ENCODE results near the gene SUMO4.
"Not testable (repeated sequence)": the region's sequence is repeated elsewhere in the genome, so short reads cannot be mapped to it uniquely, and the experiment has no call there.

GRCh38 chr6:149444360-149445094 lies 44.5 kb downstream of the SUMO4 start:
- TF ChIP-seq EZH2, EZH2phosphoT487 (IDR thresholded peaks at IDR 0.05): not testable (repeated sequence)
- TF ChIP-seq, protein P1, sequence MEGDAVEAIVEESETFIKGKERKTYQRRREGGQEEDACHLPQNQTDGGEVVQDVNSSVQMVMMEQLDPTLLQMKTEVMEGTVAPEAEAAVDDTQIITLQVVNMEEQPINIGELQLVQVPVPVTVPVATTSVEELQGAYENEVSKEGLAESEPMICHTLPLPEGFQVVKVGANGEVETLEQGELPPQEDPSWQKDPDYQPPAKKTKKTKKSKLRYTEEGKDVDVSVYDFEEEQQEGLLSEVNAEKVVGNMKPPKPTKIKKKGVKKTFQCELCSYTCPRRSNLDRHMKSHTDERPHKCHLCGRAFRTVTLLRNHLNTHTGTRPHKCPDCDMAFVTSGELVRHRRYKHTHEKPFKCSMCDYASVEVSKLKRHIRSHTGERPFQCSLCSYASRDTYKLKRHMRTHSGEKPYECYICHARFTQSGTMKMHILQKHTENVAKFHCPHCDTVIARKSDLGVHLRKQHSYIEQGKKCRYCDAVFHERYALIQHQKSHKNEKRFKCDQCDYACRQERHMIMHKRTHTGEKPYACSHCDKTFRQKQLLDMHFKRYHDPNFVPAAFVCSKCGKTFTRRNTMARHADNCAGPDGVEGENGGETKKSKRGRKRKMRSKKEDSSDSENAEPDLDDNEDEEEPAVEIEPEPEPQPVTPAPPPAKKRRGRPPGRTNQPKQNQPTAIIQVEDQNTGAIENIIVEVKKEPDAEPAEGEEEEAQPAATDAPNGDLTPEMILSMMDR (IDR thresholded peaks at IDR 0.05): not testable (repeated sequence)

Measured in neural progenitor cell (in vitro differentiated cells).